Mucosa of descending colon (tissue), 3 donors: ENCODE results near the gene TOMM20. TPM values are rescaled to one million over a fixed set of nuclear protein-coding genes. Genes with fewer than 3 reads are reported as not detected.
A peak's percentile ranks its signal among the peaks of the same experiment; 100 is the strongest.
"Not testable (repeated sequence)": the region's sequence is repeated elsewhere in the genome, so short reads cannot be mapped to it uniquely, and the experiment has no call there.

ENCODE experiments used
- ATAC-seq: fragments of 200-7000 bp; cut with Tn5 transposase; one replicate; pipeline ENCODE4 v1.9.1; 2020; ENCODE audit warnings: mild to moderate bottlenecking, moderate library complexity
- DNase-seq, 3 donors: peaks; one replicate each; pipeline ENCODE4 v3.0.0-alpha.2; 2020
- H3K36me3 ChIP-seq: fragments of 200-600 bp; one replicate; pipeline ENCODE4 v1.8.0; 2021; ENCODE audit warnings: low read depth, mild to moderate bottlenecking
- H3K4me1 ChIP-seq: fragments of 200-600 bp; one replicate; pipeline ENCODE4 v1.8.0; 2021; ENCODE audit warnings: low read depth, mild to moderate bottlenecking
- H3K4me3 ChIP-seq: fragments of 200-600 bp; one replicate; pipeline ENCODE4 v1.8.0; 2021; ENCODE audit warnings: mild to moderate bottlenecking
- H3K9me3 ChIP-seq: fragments of 200-600 bp; one replicate; pipeline ENCODE4 v1.8.0; 2021; ENCODE audit warnings: mild to moderate bottlenecking
- intact Hi-C, 2 donors: fragments of 100-400 bp; cut with DNase I in 1 of 2; cut with micrococcal nuclease in 1 of 2; formaldehyde crosslinking; loops; one replicate each; pipeline versions ENCODE4 v1.11.0 to v1.11.1; 2022; cut with DNase I, micrococcal nuclease
- total RNA-seq, 3 donors: library from RNA; stranded (reverse); fragmentation: NEBNext Ultra II Directional in 2 of 3; extraction: Animal tissue kit (Norgen Biotek cat#: 25700) in 2 of 3; gene quantifications; one replicate each; pipeline versions ENCODE4 v1.2.1 to v1.2.4, GENCODE V29; 2021 to 2023
- TF ChIP-seq, protein P1 (sequence below): fragments of 200-600 bp; IDR thresholded peaks from one replicate; pipeline ENCODE4 v1.8.0; 2022; ENCODE audit warnings: antibody characterized with exemption, mild to moderate bottlenecking
- donor health status: DM: no; HTN: no; CAD: no; lungs with moderate emphysema.
- donor health status: DM: no; HTN: no; CAD: no.
- donor health status: DM: no; HTN: yes; CAD: no.

Gene TOMM20
- total RNA-seq, 3 donors from 2014 or later: 81.2 to 110 (median 92.1) TPM

DNA sequence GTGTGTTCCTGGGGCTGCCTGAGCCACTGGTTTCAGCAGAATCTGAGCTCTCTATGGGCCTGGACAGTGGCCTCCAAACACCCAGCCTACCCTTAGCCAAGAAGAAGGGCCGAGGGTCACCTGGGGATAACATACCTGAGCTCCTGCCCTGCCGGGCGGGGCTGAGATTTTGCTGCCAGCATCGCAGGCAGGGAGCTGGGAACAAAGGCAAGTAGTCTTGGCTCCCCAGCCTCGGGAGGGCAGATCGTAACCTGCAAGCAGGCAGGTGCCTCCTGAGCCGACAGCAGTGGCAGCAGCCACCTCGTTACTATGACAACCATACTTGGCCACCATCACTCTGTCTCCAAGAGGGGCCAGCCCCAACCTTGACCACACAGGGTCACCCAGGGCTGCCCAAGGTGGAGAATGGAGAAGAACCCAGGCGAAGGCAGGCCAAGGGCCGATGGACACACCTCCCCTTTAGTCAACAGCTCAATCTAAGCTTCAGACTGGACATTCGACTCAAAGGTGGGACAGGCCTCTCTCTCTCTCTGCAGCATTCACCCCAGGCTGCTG is 54.6 kb downstream of the TOMM20 start:
- Histone ChIP-seq H3K36me3 (no peaks in the 10 kb centered on the region), H3K9me3 (no peaks in the 10 kb centered on the region), H3K4me1 (peaks cover 50% of the 10 kb centered on the region), H3K4me3 (no peak overlapping the region)
- DNase-seq (peak; percentile 74 to 80 (median 80)), ATAC-seq (peak; percentile 51)
- intact Hi-C loops: loop anchor here (10.0 kb wide), 2 partner anchors 349 to 359 kb away; no protein-coding TSS in a partner anchor
- TF ChIP-seq, protein P1, sequence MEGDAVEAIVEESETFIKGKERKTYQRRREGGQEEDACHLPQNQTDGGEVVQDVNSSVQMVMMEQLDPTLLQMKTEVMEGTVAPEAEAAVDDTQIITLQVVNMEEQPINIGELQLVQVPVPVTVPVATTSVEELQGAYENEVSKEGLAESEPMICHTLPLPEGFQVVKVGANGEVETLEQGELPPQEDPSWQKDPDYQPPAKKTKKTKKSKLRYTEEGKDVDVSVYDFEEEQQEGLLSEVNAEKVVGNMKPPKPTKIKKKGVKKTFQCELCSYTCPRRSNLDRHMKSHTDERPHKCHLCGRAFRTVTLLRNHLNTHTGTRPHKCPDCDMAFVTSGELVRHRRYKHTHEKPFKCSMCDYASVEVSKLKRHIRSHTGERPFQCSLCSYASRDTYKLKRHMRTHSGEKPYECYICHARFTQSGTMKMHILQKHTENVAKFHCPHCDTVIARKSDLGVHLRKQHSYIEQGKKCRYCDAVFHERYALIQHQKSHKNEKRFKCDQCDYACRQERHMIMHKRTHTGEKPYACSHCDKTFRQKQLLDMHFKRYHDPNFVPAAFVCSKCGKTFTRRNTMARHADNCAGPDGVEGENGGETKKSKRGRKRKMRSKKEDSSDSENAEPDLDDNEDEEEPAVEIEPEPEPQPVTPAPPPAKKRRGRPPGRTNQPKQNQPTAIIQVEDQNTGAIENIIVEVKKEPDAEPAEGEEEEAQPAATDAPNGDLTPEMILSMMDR: no peak

DNA sequence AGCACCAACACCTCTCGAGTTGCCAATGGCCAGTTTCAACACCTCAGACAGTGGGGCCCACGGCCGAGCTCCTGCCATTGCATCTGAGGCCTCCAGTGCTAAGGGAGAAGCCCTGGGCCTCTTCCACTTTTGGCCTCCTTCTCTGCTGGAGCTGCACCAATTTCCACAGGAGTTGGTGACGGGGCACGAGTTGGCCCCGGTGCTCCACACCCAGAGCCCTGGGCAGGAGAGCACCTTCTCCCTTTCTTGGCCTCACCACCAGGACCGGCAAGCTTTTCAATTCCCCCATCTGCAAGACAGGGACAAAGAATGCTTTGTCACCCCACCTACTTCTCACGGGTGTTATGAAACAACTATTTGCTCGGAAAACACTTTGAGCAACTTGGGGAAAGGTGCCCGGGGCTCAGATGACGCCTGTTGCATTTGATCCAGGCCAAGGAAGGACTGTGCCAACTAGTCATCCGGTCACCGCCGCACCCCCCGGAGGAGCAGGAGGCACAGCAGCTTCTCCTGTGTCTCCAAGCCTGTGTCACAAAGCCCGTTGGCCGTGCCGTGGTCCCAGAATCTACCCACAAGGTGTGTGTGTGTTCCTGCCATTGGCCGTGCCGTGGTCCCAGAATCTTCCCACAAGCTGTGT is 55.2 kb downstream of the TOMM20 start:
- intact Hi-C loops: loop anchor here (10.0 kb wide), 2 partner anchors 349 to 359 kb away; no protein-coding TSS in a partner anchor
- Histone ChIP-seq H3K9me3 (no peaks in the 10 kb centered on the region), H3K4me3 (no peak overlapping the region), H3K36me3 (no peaks in the 10 kb centered on the region), H3K4me1 (peaks cover 45% of the 10 kb centered on the region)
- TF ChIP-seq, protein P1: no peak
- ATAC-seq: peak; percentile 76
- peak; percentile 81 to 89 (median 85) for DNase-seq

DNA sequence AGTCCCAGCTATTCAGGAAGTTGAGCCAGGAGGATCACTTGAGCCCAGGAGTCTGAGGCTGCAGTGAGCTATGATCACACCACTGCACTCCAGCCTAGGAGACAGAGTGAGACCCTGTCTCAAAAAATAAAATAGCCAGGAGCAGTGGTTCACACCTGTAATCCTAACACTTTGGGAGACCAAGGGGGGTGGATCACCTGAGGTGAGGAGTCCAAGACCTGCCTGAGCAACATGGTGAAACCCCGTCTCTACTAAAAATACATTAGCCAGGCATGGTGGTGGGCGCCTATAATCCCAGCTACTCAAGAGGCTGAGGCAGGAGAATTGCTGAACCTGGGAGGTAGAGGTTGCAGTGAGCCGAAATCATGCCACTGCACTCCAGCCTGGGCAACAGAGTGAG is 56.1 kb downstream of the TOMM20 start:
- peak in 2 of 3 donors; percentile 5 to 15 for DNase-seq
- ATAC-seq, H3K36me3 ChIP-seq, H3K4me3 ChIP-seq, H3K9me3 ChIP-seq: not testable (repeated sequence)
- peaks cover 49% of the 10 kb centered on the region for H3K4me1 ChIP-seq
- intact Hi-C loops: loop anchor here (10.0 kb wide), 2 partner anchors 348 to 358 kb away; no protein-coding TSS in a partner anchor

DNA sequence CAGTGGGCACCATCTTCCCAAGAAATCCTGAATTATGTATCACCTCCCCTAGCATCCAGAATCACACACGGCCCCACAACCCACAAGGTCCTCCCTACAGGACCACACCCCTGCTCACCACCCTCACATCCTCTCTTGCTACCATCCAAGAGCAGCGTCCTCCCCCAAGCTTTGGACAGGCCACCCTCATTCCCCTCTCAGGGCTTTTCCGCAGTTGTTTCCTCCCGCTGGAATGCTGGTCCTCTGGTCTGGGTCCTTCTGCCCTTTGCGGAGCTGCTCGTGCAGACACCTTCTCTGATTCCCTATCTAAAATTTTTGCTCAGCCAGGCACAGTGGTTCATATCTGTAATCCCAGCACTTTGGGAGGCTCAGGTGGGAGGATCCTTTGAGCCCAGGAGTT is 56.5 kb downstream of the TOMM20 start:
- H3K4me1 ChIP-seq: peaks cover 49% of the 10 kb centered on the region
- no peaks in the 10 kb centered on the region for H3K36me3 ChIP-seq
- no peak overlapping the region for H3K4me3 ChIP-seq
- ATAC-seq (no peak), DNase-seq (peak in 2 of 3 donors; percentile 24 to 28)
- intact Hi-C loops: loop anchor here (10.0 kb wide), 2 partner anchors 347 to 357 kb away; no protein-coding TSS in a partner anchor
- TF ChIP-seq, protein P1: no peak
- H3K9me3 ChIP-seq: no peaks in the 10 kb centered on the region

DNA sequence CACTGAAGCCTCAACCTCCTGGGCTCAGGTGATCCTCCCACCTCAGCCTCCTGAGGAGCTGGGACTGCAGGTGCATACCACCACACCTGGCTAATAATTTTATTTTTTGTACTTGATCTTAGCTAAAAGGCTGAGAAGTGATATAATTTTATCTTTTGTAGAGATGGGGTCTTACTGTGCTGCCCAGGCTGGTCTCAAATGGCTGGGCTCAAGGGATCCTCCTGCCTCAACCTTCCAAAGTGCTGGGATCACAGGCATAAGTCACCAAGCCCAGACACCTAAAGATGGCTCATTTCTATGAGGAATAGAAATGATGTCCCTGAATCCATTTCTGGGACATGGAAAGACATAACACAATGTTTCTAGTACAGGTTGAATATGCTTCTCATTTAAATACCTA is 57.8 kb downstream of the TOMM20 start:
- H3K4me3 ChIP-seq: no peak overlapping the region
- no peaks in the 10 kb centered on the region for H3K9me3 ChIP-seq
- intact Hi-C loops: loop anchor here (10.0 kb wide), 2 partner anchors 346 to 356 kb away; no protein-coding TSS in a partner anchor
- no peaks in the 10 kb centered on the region for H3K36me3 ChIP-seq
- peak in 1 of 3 donors; percentile 20 for DNase-seq
- TF ChIP-seq, protein P1: no peak
- no peak for ATAC-seq
- H3K4me1 ChIP-seq: peaks cover 42% of the 10 kb centered on the region
